Right lobe of liver (tissue), 6 donors: ENCODE data around the gene FDPS. TPM values are rescaled to one million over a fixed set of nuclear protein-coding genes. Genes with fewer than 3 reads are reported as not detected.

ENCODE experiments used
- ATAC-seq, 4 donors: fragments of 200-7000 bp; cut with Tn5 transposase; one replicate each; pipeline ENCODE4 v1.9.1; 2020; ENCODE audit warnings: mild to moderate bottlenecking in 4 of 4, moderate library complexity in 4 of 4
- DNase-seq, 3 donors: peaks; one replicate each; pipeline ENCODE4 v3.0.0-alpha.2; 2020
- H3K27ac ChIP-seq, 3 donors: fragments of 200-600 bp; one replicate each; pipeline ENCODE4 v1.8.0; 2022
- H3K27me3 ChIP-seq, 2 donors: fragments of 200-600 bp; one replicate each; pipeline ENCODE4 v1.8.0; 2022
- H3K36me3 ChIP-seq, 4 donors: fragments of 200-600 bp; sonication (generic) in 1 of 4; one replicate each; pipeline versions ENCODE4 v1.5.1 to v1.8.0; 2017 to 2022; ENCODE audit warnings: control low read depth in 1 of 4
- H3K4me1 ChIP-seq, 4 donors: fragments of 200-600 bp; sonication (generic) in 1 of 4; one replicate each; pipeline versions ENCODE4 v1.5.1 to v1.8.0; 2017 to 2022; ENCODE audit warnings: control low read depth in 1 of 4
- H3K4me3 ChIP-seq, 3 donors: fragments of 200-600 bp; one replicate each; pipeline ENCODE4 v1.8.0; 2022
- H3K9me3 ChIP-seq, 4 donors: fragments of 200-600 bp; sonication (generic) in 1 of 4; one replicate each; pipeline versions ENCODE4 v1.5.1 to v1.8.0; 2017 to 2022; ENCODE audit warnings: control low read depth in 1 of 4
- CTCF ChIP-seq, 4 donors: fragments of 200-600 bp in 3 of 4; fragments of 450-650 bp in 1 of 4; IDR thresholded peaks; one replicate each; pipeline versions ENCODE4 v1.5.1 to v1.8.0; 2016 to 2022; ENCODE audit warnings: antibody characterized with exemption in 4 of 4, mild to moderate bottlenecking in 2 of 4
- POLR2A ChIP-seq: fragments of 450-650 bp; IDR thresholded peaks from one replicate; pipeline ENCODE4 v1.6.1; 2017; ENCODE audit warnings: antibody characterized with exemption, mild to moderate bottlenecking
- WGBS: methylation state at CpG from one replicate; pipeline ENCODE4 v1.1.6; 2018; ENCODE audit warnings: low coverage, low lambda C conversion rate; ENCODE audit not compliant: insufficient coverage; ENCODE audit errors: missing lambda C conversion rate; 5-methylcytosine and 5-hydroxymethylcytosine counted together
- intact Hi-C, 2 donors: fragments of 100-400 bp; cut with DNase I; formaldehyde crosslinking; loops; one replicate each; pipeline versions ENCODE4 v1.11.2 to v1.14.1; 2022
- total RNA-seq, 6 experiments: library from RNA; depleted of rRNA in 2 of 6; stranded (reverse); fragments of >200 nt in 2 of 6; fragmentation: NEBNext Ultra II Directional in 3 of 6; extraction: Animal tissue kit (Norgen Biotek cat#: 25700) in 3 of 6; gene quantifications; one replicate each; pipeline versions ENCODE4 v1.1.0 to v1.2.4, GENCODE V29; 2016 to 2023
- donor health status: DM: no; HTN: yes; CAD: no.
- donor health status: DM: no; HTN: no; CAD: no.
- donor health status: DM: no; HTN: no; CAD: no.
- donor health status: DM: no; HTN: yes; CAD: no.
- donor health status: DM: no; HTN: yes; CAD: no.

FDPS gene
- total RNA-seq, 6 experiments from 2014 or later: 51.1 to 236 (median 171) TPM

DNA sequence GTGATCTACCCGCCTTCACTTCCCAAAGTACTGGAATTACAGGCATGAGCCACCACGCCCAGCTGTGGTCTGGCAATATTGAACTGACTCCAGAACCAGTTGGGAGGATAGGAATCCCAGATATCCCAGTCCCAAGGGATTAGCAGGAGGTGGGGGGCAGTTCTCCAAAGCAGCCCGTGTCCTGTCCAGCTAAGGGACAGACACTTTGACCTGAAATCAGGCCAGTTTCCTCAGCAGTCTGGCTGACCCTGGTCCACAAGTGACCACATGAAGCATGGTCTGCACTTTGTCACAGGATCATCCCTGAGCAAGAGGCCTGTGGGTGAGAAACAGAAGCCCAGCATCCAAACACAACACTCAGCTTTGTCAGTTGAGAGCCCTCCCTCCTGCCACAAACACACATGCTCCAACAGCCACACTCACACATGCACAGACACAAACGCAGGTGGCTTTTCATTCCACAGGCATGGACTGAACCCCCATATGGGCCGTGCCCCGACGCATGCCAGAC lies 2.7 kb upstream of the FDPS start:
- no peaks in the 10 kb centered on the region for H3K36me3 ChIP-seq
- intact Hi-C loops: no loop called here

DNA sequence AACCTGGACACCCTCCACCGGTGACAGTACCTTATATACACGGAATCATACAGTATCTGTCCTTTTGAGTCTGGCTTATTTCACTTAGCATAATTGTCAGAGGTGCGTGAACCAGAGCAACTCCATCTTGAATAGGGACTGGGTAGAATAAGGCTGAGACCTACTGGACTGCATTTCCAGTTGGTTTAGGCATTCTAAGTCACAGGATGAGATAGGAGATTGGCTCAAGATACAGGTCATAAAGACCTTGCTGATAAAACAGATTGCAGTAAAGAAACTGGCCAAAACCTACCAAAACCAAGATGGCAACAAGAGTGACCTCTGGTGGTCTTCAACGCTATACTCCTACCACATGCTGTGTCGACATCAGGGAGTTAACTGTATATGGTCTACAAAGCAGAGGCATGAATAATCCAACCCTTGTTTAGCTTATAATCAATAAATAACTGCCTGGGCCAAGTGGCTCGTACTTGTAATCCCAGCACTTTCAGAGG lies 1.4 kb upstream of the FDPS start:
- no peaks in the 10 kb centered on the region for H3K27me3 ChIP-seq
- no peak overlapping the region for H3K4me3 ChIP-seq
- peaks cover 0 to 25% (median 9%) of the 10 kb centered on the region in 4 donors for H3K4me1 ChIP-seq
- H3K9me3 ChIP-seq: no peaks in the 10 kb centered on the region
- no peak for DNase-seq
- TF ChIP-seq CTCF (IDR thresholded peaks at IDR 0.05) (peak; percentile 27 to 40 (median 30)), POLR2A (no peak)
- H3K36me3 ChIP-seq: peaks cover 0 to 5% (median 0%) of the 10 kb centered on the region in 4 donors
- intact Hi-C loops: no loop called here
- ATAC-seq: no peak
- WGBS: 53% methylated on average over 6 of the region's 6 CpGs
- peak overlapping the region; percentile 73 to 92 (median 83) for H3K27ac ChIP-seq

More for the DNA sequence above, 2.7 kb upstream of the FDPS start:
- ATAC-seq (no peak), DNase-seq (peak in 1 of 3 donors; percentile 76)
- 51% methylated on average over 5 of the region's 7 CpGs for WGBS
- TF ChIP-seq POLR2A: no peak
- TF ChIP-seq CTCF (IDR thresholded peaks at IDR 0.05): no peak
- H3K27me3 ChIP-seq: no peaks in the 10 kb centered on the region
- H3K9me3 ChIP-seq: no peaks in the 10 kb centered on the region
- H3K27ac ChIP-seq: peak overlapping the region in 2 of 3 donors; percentile 26 to 68
- H3K4me3 ChIP-seq: no peak overlapping the region
- H3K4me1 ChIP-seq: peaks cover 0 to 32% (median 14%) of the 10 kb centered on the region in 4 donors

- Histone ChIP-seq H3K27me3 (no peaks in the 10 kb centered on the region), H3K4me3 (peak overlapping the region; percentile 50 to 91 (median 84)), H3K9me3 (no peaks in the 10 kb centered on the region), H3K36me3 (peaks cover 0 to 18% (median 0%) of the 10 kb centered on the region in 4 donors), H3K4me1 (peaks cover 0 to 25% (median 9%) of the 10 kb centered on the region in 4 donors), H3K27ac (peak overlapping the region; percentile 82 to 92 (median 84))
- 3% methylated on average over 8 of the region's 11 CpGs for WGBS
- intact Hi-C loops: no loop called here
- DNase-seq (peak; percentile 72 to 75 (median 73)), ATAC-seq (peak in 2 of 4 donors; percentile 8 to 14)
- TF ChIP-seq POLR2A (no peak), CTCF (IDR thresholded peaks at IDR 0.05) (no peak)
Observed at GRCh38 chr1:155309423-155310021, 856 bp downstream of the FDPS start.

DNA sequence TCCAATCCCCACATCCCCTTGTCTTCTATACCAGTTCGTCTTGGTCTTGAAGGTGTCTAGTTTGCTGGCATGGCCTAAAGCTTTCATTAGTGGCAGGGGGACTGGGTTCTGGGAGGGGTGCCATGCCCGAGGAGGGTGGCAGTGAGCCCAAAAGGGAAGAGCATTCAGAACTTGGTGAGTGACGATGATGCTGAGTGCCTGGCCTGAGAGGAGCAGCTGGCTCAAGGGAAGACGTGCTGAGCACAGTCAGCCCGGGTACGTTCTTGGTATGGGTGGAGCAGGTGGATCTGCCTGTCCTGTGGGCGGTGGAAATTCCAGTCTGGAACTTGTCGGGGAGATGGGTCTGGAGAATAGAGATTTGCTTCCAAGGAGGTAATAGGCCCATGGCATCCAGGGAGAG lies 4.6 kb downstream of the FDPS start:
- Histone ChIP-seq H3K4me3 (no peak overlapping the region), H3K4me1 (peaks cover 0 to 16% (median 5%) of the 10 kb centered on the region in 4 donors), H3K9me3 (no peaks in the 10 kb centered on the region), H3K36me3 (peaks cover 0 to 26% (median 0%) of the 10 kb centered on the region in 4 donors), H3K27ac (no peak overlapping the region), H3K27me3 (no peaks in the 10 kb centered on the region)
- DNase-seq (no peak), ATAC-seq (no peak)
- intact Hi-C loops: no loop called here
- 87% methylated on average over 7 of the region's 8 CpGs for WGBS
- TF ChIP-seq CTCF (IDR thresholded peaks at IDR 0.05): no peak
- no peak for TF ChIP-seq POLR2A
